HG03039 (cell line): ENCODE data around the gene PSD4.

Source experiments
- ATAC-seq: cut with Tn5 transposase; IDR thresholded peaks from one replicate; pipeline ENCODE4 v1.9.1; 2021; ENCODE audit warnings: mild to moderate bottlenecking, moderate library complexity; ENCODE audit not compliant: unreplicated experiment

Gene PSD4

GRCh38 chr2:113219889-113220641 lies 46.3 kb downstream of the PSD4 start:
- ATAC-seq, result no peak

GRCh38 chr2:113220970-113221708 lies 47.4 kb downstream of the PSD4 start:
- no peak for ATAC-seq

GRCh38 chr2:113221846-113222245 lies 48.1 kb downstream of the PSD4 start:
- ATAC-seq, result no peak

- no peak for ATAC-seq
Observed at GRCh38 chr2:113223813-113224212, 50.0 kb downstream of the PSD4 start.

- no peak for ATAC-seq
Observed at GRCh38 chr2:113224647-113225236, 51.0 kb downstream of the PSD4 start.

- no peak for ATAC-seq
Observed at GRCh38 chr2:113225263-113226259, 51.8 kb downstream of the PSD4 start.

- no peak for ATAC-seq
Observed at GRCh38 chr2:113226462-113226861, 52.7 kb downstream of the PSD4 start.

- no peak for ATAC-seq
Observed at GRCh38 chr2:113227290-113227689, 53.5 kb downstream of the PSD4 start.

GRCh38 chr2:113227698-113228097 lies 53.9 kb downstream of the PSD4 start:
- ATAC-seq, result no peak

- no peak for ATAC-seq
Observed at GRCh38 chr2:113228351-113228750, 54.6 kb downstream of the PSD4 start.

- ATAC-seq, result no peak
Observed at GRCh38 chr2:113228991-113229716, 55.4 kb downstream of the PSD4 start.

- ATAC-seq, result no peak
Observed at GRCh38 chr2:113229795-113230194, 56.0 kb downstream of the PSD4 start.

- ATAC-seq, result no peak
Observed at GRCh38 chr2:113230531-113230930, 56.8 kb downstream of the PSD4 start.

GRCh38 chr2:113231064-113231463 lies 57.3 kb downstream of the PSD4 start:
- ATAC-seq, result no peak

GRCh38 chr2:113232123-113232522 lies 58.4 kb downstream of the PSD4 start:
- ATAC-seq, result no peak

- ATAC-seq, result no peak
Observed at GRCh38 chr2:113232740-113233139, 59.0 kb downstream of the PSD4 start.

- no peak for ATAC-seq
Observed at GRCh38 chr2:113233593-113234550, 60.1 kb downstream of the PSD4 start.

- ATAC-seq, result no peak
Observed at GRCh38 chr2:113234721-113235346, 61.1 kb downstream of the PSD4 start.
